A549 (cell line): Measurements from ENCODE around the gene RAB3B. TPM values are rescaled to one million over a fixed set of nuclear protein-coding genes. Genes with fewer than 3 reads are reported as not detected.

Experiments
- ATAC-seq, 2 experiments: fragments of 200-7000 bp in 1 of 2; fragments of >200 bp in 1 of 2; cut with Nextera tagmentation in 1 of 2; cut with Tn5 transposase in 1 of 2; 3 replicates each; pipeline versions ENCODE4 v1.8.0 to v1.9.1; 2018 to 2020; ENCODE audit warnings: mild to moderate bottlenecking in 1 of 2, moderate library complexity in 1 of 2
- CTCF ChIA-PET: fragments of 300-600 bp; sonication (Branson Sonifier 250); formaldehyde crosslinking; extraction: SDS; loops from one replicate; lab custom pipeline; 2021; ENCODE audit warnings: antibody characterized with exemption, inconsistent platforms; lab: Yijun Ruan, JAX
- POLR2A ChIA-PET: fragments of 350-600 bp; formaldehyde crosslinking; extraction: SDS; loops from one replicate; lab custom pipeline; 2021; ENCODE audit warnings: antibody characterized with exemption, inconsistent platforms; lab: Yijun Ruan, JAX
- DNase-seq, 2 experiments: peaks; one replicate each; pipeline versions ENCODE4 v3.0.0 to v3.0.0-alpha.2; 2011 to 2016; ENCODE audit warnings: low read depth in 1 of 2, low spot score in 1 of 2
- FAIRE-seq: peaks from 2 replicates; lab custom pipeline; 2011; peaks lifted over from hg19 to GRCh38; lab: Jason Lieb, UNC
- H3K27ac ChIP-seq, 2 experiments: fragments of >200 bp; sonication (Bioruptor Twin); formaldehyde crosslinking; 3 replicates each; pipeline ENCODE4 v1.5.1; 2016 to 2017
- H3K4me1 ChIP-seq: fragments of >200 bp; sonication (Bioruptor Twin); formaldehyde crosslinking; 3 replicates; pipeline ENCODE4 v1.6.1; 2016
- H3K4me2 ChIP-seq: fragments of >200 bp; sonication (Bioruptor Twin); formaldehyde crosslinking; 3 replicates; pipeline ENCODE4 v1.6.1; 2016
- H3K4me3 ChIP-seq: fragments of >200 bp; sonication (Bioruptor Twin); formaldehyde crosslinking; 3 replicates; pipeline ENCODE4 v1.5.1; 2016
- H3K9me3 ChIP-seq: fragments of >200 bp; sonication (Bioruptor Twin); formaldehyde crosslinking; 3 replicates; pipeline ENCODE4 v1.6.1; 2016
- BHLHE40 ChIP-seq: IDR thresholded peaks from 2 replicates; pipeline ENCODE4 v1.6.1; 2012; ENCODE audit warnings: low read depth, low read length, inconsistent platforms
- CBX8 ChIP-seq: fragments of 200-600 bp; sonication (generic); IDR thresholded peaks from 2 replicates; pipeline ENCODE4 v1.6.1; 2016
- CHD2 ChIP-seq: fragments of 150-350 bp; IDR thresholded peaks from 2 replicates; pipeline ENCODE4 v1.6.1; 2014; ENCODE audit warnings: low read length; ENCODE audit not compliant: partially characterized antibody
- EHF ChIP-seq: fragments of 250-450 bp; sonication (Bioruptor Pico); IDR thresholded peaks from 2 replicates; pipeline ENCODE4 v1.5.0; 2020; ENCODE audit warnings: mild to moderate bottlenecking
- EHMT2 ChIP-seq: fragments of 200-600 bp; sonication (generic); IDR thresholded peaks from 2 replicates; pipeline ENCODE4 v1.6.1; 2016; ENCODE audit warnings: antibody characterized with exemption, low read depth, mild to moderate bottlenecking, moderate library complexity
- ESRRA ChIP-seq: fragments of 150-350 bp; IDR thresholded peaks from 2 replicates; pipeline ENCODE4 v1.6.1; 2014; ENCODE audit warnings: mild to moderate bottlenecking, low read length, borderline replicate concordance
- FOXS1 ChIP-seq: fragments of 250-450 bp; sonication (Bioruptor Pico); IDR thresholded peaks from 2 replicates; pipeline ENCODE4 v1.5.0; 2020; ENCODE audit warnings: mild to moderate bottlenecking, moderate library complexity
- HDAC2 ChIP-seq: fragments of 200-600 bp; sonication (generic); IDR thresholded peaks from 2 replicates; pipeline ENCODE4 v1.6.1; 2016
- HOXB13 ChIP-seq: fragments of 250-450 bp; sonication (Bioruptor Pico); IDR thresholded peaks from 2 replicates; pipeline ENCODE4 v1.5.0; 2020; ENCODE audit warnings: low read depth, mild to moderate bottlenecking, moderate library complexity
- KDM5A ChIP-seq: fragments of 200-600 bp; sonication (generic); IDR thresholded peaks from 2 replicates; pipeline ENCODE4 v1.6.1; 2016; ENCODE audit warnings: antibody characterized with exemption, mild to moderate bottlenecking
- MAFK ChIP-seq: fragments of 450-650 bp; IDR thresholded peaks from 2 replicates; pipeline ENCODE4 v1.6.1; 2014; ENCODE audit not compliant: partially characterized antibody
- NR3C1 ChIP-seq: fragments of >200 bp; sonication (Bioruptor Twin); formaldehyde crosslinking; IDR thresholded peaks from 3 replicates; pipeline ENCODE4 v1.6.1; 2017
- RAD21 ChIP-seq, 2 experiments: fragments of >200 bp in 1 of 2; sonication (Bioruptor Twin) in 1 of 2; formaldehyde crosslinking in 1 of 2; IDR thresholded peaks in 1 of 2; conservative IDR thresholded peaks in 1 of 2; 2 replicates in 1 of 2; 3 replicates in 1 of 2; pipeline ENCODE4 v1.6.1; 2012 to 2018; ENCODE audit warnings: inconsistent platforms in 1 of 2
- RARB ChIP-seq: fragments of 250-450 bp; sonication (Bioruptor Pico); IDR thresholded peaks from 2 replicates; pipeline ENCODE4 v1.8.0; 2021; ENCODE audit warnings: mild to moderate bottlenecking, moderate library complexity
- RCOR1 ChIP-seq: fragments of 150-350 bp; IDR thresholded peaks from 2 replicates; pipeline ENCODE4 v1.6.1; 2014; ENCODE audit warnings: antibody characterized with exemption, low read length, low read depth
- RFX5 ChIP-seq: fragments of 450-650 bp; IDR thresholded peaks from 2 replicates; pipeline ENCODE4 v1.7.1; 2014; ENCODE audit warnings: antibody characterized with exemption, mild to moderate bottlenecking, moderate library complexity
- RNF2 ChIP-seq: fragments of 200-600 bp; sonication (generic); IDR thresholded peaks from 2 replicates; pipeline ENCODE4 v1.6.1; 2016; ENCODE audit warnings: low read depth, mild to moderate bottlenecking, antibody characterized with exemption, moderate library complexity, borderline replicate concordance
- SMC3 ChIP-seq: fragments of >200 bp; sonication (Bioruptor Twin); formaldehyde crosslinking; IDR thresholded peaks from 3 replicates; pipeline ENCODE4 v1.6.1; 2018; ENCODE audit warnings: inconsistent platforms
- SREBF2 ChIP-seq: fragments of 450-650 bp; IDR thresholded peaks from 2 replicates; pipeline ENCODE4 v1.6.1; 2014; ENCODE audit warnings: mild to moderate bottlenecking, moderate library complexity
- TFCP2L1 ChIP-seq: fragments of 250-450 bp; sonication (Bioruptor Pico); IDR thresholded peaks from 2 replicates; pipeline ENCODE4 v1.5.0; 2021; ENCODE audit warnings: mild to moderate bottlenecking
- TP53 ChIP-seq: fragments of 250-450 bp; sonication (Bioruptor Pico); IDR thresholded peaks from 2 replicates; pipeline ENCODE4 v1.5.0; 2021; ENCODE audit warnings: mild to moderate bottlenecking, moderate library complexity
- ZNF302 ChIP-seq: fragments of 250-450 bp; sonication (Bioruptor Pico); IDR thresholded peaks from 2 replicates; pipeline ENCODE4 v1.9.0; 2021; ENCODE audit warnings: inconsistent platforms, mild to moderate bottlenecking, moderate library complexity
- WGBS: methylation state at CpG from one replicate; pipeline ENCODE4 v1.1.6; 2017; ENCODE audit errors: missing lambda C conversion rate; 5-methylcytosine and 5-hydroxymethylcytosine counted together
- polyA plus RNA-seq, 4 experiments: library from polyadenylated mRNA; depleted of rRNA in 3 of 4; stranded (reverse); fragments of >200 nt; fragmentation: RNase III in 1 of 4; extraction: RNeasy Plus Mini Kit Qiagen cat#74134 plus additional on column Dnase treatment in 1 of 4; gene quantifications; 2 replicates in 3 of 4; 3 replicates in 1 of 4; pipeline ENCODE4 v1.2.3, GENCODE V29; 2011 to 2017
- TF ChIP-seq, protein P1 (sequence below): fragments of >200 bp; sonication (Bioruptor Twin); formaldehyde crosslinking; IDR thresholded peaks from 3 replicates; pipeline ENCODE4 v1.6.1; 2016
- TF ChIP-seq, protein P2 (sequence below): IDR thresholded peaks from 2 replicates; pipeline ENCODE4 v1.6.1; 2012; ENCODE audit warnings: low read depth, borderline replicate concordance
- TF ChIP-seq, protein P3 (sequence below): fragments of 250-450 bp; sonication (Bioruptor Pico); IDR thresholded peaks from 2 replicates; pipeline ENCODE4 v1.5.0; 2021; ENCODE audit warnings: mild to moderate bottlenecking, moderate library complexity, borderline replicate concordance
- TF ChIP-seq, protein P4 (sequence below): IDR thresholded peaks from 2 replicates; pipeline ENCODE4 v1.6.1; 2012

Gene RAB3B
- polyA plus RNA-seq, 2 of the 4 experiments (the other 2 are of a cell fraction), result 6.9 to 15.1 TPM

DNA sequence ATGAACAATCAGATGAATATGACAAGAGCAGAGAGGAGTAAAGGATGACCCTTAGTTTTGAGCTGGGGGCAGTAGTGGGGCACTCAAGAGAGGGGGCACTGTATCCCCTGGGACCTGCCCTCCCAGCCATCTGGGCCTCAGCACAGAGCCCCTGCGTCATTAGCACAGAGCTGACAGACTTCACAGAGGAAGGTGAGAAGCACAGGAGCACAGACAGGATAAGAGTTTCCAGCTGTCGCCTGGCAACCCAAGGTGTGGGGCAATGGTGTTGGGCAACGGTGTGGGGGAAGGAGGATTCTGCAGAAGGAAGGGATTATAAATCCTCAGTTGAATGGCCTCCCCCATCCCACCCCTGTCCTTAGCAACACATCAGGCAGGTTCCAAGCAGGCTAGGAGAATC, 30.2 kb downstream of the RAB3B start:
- Histone ChIP-seq H3K4me1 (peaks cover 16% of the 10 kb centered on the region), H3K4me2 (no peak overlapping the region), H3K9me3 (no peaks in the 10 kb centered on the region), H3K27ac (no peak overlapping the region), H3K4me3 (no peak overlapping the region)
- POLR2A ChIA-PET, result no interaction called here
- ATAC-seq (peak; percentile 48 to 54; a peak in 2 of 6 replicates), FAIRE-seq (no peak), DNase-seq (no peak)
- CTCF ChIA-PET, result interaction anchor here (0.5 to 1.5 kb wide), 2 partner anchors 41 to 122 kb away, joined by 4 read pairs; no protein-coding TSS in a partner anchor
- TF ChIP-seq TP53 (CRISPR knock-in tag) (no peak), RCOR1 (no peak), TFCP2L1 (CRISPR knock-in tag) (no peak), ESRRA (no peak)
- 66% methylated on average over 3 of the region's 3 CpGs for WGBS

DNA sequence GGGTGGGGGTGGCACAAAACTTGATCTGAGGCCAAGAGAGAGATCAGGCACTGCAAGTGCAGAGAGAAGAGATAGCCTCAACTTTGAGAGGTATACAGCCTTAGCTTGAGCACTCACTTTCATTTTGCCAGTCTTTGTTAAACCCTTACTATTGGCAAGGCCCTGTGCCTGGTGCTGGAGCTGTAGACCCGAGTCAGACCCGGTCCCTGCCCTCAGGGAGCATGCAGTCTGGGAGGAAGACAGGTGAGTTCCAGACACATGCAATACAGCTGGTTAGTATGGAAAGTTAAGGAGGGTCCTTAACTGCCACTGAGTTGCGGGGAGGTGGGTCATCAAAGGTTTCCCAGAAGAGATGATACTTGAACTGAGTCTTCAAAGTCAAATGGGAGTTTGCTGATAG, 31.7 kb downstream of the RAB3B start:
- ChIA-PET CTCF (no interaction called here), POLR2A (no interaction called here)
- Histone ChIP-seq H3K4me3 (no peak overlapping the region), H3K4me2 (no peak overlapping the region), H3K4me1 (peaks cover 9% of the 10 kb centered on the region), H3K9me3 (no peaks in the 10 kb centered on the region), H3K27ac (no peak overlapping the region)
- 93% methylated on average over 3 of the region's 3 CpGs for WGBS
- TF ChIP-seq KDM5A, result no peak
- TF ChIP-seq, protein P1, sequence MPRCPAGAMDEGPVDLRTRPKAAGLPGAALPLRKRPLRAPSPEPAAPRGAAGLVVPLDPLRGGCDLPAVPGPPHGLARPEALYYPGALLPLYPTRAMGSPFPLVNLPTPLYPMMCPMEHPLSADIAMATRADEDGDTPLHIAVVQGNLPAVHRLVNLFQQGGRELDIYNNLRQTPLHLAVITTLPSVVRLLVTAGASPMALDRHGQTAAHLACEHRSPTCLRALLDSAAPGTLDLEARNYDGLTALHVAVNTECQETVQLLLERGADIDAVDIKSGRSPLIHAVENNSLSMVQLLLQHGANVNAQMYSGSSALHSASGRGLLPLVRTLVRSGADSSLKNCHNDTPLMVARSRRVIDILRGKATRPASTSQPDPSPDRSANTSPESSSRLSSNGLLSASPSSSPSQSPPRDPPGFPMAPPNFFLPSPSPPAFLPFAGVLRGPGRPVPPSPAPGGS, result no peak
- TF ChIP-seq TP53 (CRISPR knock-in tag), result no peak
- no peak for TF ChIP-seq CHD2
- TF ChIP-seq RAD21 (conservative IDR thresholded peaks at IDR 0.05 in 1 of 2, IDR thresholded peaks at IDR 0.05 in 1 of 2), result no peak
- TF ChIP-seq SREBF2, result no peak
- TF ChIP-seq, protein P2, sequence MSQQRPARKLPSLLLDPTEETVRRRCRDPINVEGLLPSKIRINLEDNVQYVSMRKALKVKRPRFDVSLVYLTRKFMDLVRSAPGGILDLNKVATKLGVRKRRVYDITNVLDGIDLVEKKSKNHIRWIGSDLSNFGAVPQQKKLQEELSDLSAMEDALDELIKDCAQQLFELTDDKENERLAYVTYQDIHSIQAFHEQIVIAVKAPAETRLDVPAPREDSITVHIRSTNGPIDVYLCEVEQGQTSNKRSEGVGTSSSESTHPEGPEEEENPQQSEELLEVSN, result no peak
- no peak for TF ChIP-seq RCOR1
- TF ChIP-seq MAFK, result no peak
- TF ChIP-seq HOXB13, result no peak
- no peak for TF ChIP-seq EHF (CRISPR knock-in tag)
- FAIRE-seq (no peak), DNase-seq (no peak), ATAC-seq (no peak)

DNA sequence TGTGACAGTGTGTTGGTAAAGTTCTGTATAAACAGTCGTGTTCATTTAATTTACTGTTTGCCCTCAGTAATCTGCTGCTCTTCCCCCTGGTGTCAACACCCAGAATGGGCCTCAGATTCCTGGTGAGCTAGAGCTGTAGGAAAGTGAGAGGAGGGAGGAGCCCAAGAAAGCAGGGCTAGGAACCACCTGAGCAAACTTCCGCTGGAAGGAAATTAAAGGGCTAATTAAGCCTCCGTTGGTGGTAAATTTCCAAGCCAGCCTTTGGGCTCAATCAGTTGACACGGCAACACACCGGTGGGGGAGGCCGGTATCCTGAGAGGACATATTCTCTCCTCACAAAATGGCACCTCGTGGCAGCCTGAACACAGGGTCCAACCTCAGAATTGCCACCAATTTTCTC, 32.9 kb downstream of the RAB3B start:
- Histone ChIP-seq H3K4me2 (no peak overlapping the region), H3K4me1 (peaks cover 6% of the 10 kb centered on the region; the same call in 2 of the 3 replicates), H3K4me3 (no peak overlapping the region), H3K27ac (no peak overlapping the region), H3K9me3 (no peaks in the 10 kb centered on the region)
- POLR2A ChIA-PET, result no interaction called here
- CTCF ChIA-PET, result no interaction called here
- ATAC-seq (no peak), DNase-seq (no peak), FAIRE-seq (no peak)
- WGBS, result 88% methylated on average over 7 of the region's 7 CpGs
- no peak for TF ChIP-seq EHMT2
- no peak for TF ChIP-seq ZNF302 (CRISPR knock-in tag)
- TF ChIP-seq RFX5, result no peak
- no peak for TF ChIP-seq RNF2
- TF ChIP-seq, protein P3, sequence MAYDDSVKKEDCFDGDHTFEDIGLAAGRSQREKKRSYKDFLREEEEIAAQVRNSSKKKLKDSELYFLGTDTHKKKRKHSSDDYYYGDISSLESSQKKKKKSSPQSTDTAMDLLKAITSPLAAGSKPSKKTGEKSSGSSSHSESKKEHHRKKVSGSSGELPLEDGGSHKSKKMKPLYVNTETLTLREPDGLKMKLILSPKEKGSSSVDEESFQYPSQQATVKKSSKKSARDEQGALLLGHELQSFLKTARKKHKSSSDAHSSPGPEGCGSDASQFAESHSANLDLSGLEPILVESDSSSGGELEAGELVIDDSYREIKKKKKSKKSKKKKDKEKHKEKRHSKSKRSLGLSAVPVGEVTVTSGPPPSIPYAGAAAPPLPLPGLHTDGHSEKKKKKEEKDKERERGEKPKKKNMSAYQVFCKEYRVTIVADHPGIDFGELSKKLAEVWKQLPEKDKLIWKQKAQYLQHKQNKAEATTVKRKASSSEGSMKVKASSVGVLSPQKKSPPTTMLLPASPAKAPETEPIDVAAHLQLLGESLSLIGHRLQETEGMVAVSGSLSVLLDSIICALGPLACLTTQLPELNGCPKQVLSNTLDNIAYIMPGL (CRISPR knock-in tag), result no peak
- TF ChIP-seq HOXB13, result no peak
- TF ChIP-seq CBX8, result no peak
- TF ChIP-seq RARB (CRISPR knock-in tag), result no peak
- no peak for TF ChIP-seq HDAC2
- TF ChIP-seq SMC3, result no peak
- no peak for TF ChIP-seq BHLHE40
- no peak for TF ChIP-seq TFCP2L1 (CRISPR knock-in tag)
- TF ChIP-seq FOXS1 (CRISPR knock-in tag), result no peak
- TF ChIP-seq SREBF2, result no peak
- TF ChIP-seq NR3C1, result no peak
- TF ChIP-seq, protein P4, sequence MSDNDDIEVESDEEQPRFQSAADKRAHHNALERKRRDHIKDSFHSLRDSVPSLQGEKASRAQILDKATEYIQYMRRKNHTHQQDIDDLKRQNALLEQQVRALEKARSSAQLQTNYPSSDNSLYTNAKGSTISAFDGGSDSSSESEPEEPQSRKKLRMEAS, result no peak
- TF ChIP-seq ESRRA, result no peak
